Measurements from ENCODE around the gene SLC23A2.

The SLC23A2 gene

DNA sequence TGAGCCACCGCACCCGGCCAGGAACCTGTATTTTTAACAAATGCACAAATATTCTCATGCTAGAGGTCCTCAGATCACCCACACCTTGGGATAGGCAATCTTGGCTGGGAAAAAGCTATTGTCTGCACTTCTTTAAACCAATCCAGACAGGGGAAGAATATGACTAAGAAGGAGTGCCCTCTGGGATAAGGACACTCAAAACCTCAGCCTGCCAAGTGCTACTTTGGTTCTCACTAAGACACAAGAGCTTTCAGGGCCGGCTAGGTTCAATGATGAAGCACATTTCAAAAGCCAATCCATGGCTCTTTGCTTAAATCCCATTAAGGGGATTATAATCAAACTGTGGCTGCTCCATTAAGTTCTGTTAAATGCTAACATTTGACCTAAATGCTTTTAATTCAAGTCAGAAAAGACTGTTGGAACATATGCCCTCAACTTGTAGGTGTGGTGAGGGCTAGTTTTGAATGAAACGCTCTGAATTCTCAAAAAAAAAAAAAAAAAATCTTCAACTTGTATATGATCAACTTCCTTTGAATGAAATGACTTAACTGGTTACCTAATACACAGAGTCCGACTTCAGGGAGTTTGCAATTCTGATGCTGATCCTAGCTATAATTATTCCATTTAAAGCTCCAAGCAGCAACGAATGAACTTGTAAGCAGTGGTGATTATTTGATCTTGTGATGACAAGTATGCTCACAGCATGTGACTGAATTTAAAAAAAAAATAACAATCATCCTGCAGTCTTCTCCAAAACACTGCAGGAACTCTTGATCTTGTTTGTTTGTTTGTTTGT lies 56.6 kb downstream of the SLC23A2 start:
- no peak for DNase-seq
- H3K36me3 ChIP-seq (replicated peaks), result no peaks in the 10 kb centered on the region
- TF ChIP-seq, protein P1, sequence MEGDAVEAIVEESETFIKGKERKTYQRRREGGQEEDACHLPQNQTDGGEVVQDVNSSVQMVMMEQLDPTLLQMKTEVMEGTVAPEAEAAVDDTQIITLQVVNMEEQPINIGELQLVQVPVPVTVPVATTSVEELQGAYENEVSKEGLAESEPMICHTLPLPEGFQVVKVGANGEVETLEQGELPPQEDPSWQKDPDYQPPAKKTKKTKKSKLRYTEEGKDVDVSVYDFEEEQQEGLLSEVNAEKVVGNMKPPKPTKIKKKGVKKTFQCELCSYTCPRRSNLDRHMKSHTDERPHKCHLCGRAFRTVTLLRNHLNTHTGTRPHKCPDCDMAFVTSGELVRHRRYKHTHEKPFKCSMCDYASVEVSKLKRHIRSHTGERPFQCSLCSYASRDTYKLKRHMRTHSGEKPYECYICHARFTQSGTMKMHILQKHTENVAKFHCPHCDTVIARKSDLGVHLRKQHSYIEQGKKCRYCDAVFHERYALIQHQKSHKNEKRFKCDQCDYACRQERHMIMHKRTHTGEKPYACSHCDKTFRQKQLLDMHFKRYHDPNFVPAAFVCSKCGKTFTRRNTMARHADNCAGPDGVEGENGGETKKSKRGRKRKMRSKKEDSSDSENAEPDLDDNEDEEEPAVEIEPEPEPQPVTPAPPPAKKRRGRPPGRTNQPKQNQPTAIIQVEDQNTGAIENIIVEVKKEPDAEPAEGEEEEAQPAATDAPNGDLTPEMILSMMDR (IDR thresholded peaks at IDR 0.05; ENCODE audit: low read depth, low read length, missing control alignments), result no peak
- in situ Hi-C loops (cut with HindIII; ENCODE audit: low pct_ligation_motif_present, low sequenced_read_pairs), result no loop called here
- no peaks in the 10 kb centered on the region for H3K27me3 ChIP-seq (replicated peaks)
- no peak overlapping the region for H3K4me3 ChIP-seq (ENCODE audit: low read depth, low read length)
- no peak overlapping the region for H3K27ac ChIP-seq

DNA sequence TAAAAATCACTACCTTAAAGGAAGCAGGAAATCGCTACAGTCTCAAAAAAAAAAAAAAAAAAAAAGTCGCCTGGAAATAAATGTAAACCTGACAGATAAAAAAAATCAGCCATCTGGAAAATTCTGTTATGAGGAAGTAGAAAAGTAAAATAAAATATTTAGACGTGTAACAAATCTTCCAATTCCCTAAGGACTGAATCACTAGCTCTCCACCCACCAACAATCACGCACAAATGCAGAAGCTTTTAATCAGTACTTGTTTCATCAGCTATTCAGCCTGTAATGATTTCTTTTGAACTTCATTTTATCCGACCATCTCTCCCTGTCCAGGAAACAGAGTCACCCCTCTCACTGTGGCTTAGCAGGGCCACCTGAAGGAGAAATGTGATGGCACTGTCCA lies 59.0 kb downstream of the SLC23A2 start:
- TF ChIP-seq, protein P1 (IDR thresholded peaks at IDR 0.05; ENCODE audit: low read depth, low read length, missing control alignments), result no peak
- in situ Hi-C loops (cut with HindIII; ENCODE audit: low pct_ligation_motif_present, low sequenced_read_pairs), result no loop called here
- Histone ChIP-seq H3K4me3 (ENCODE audit: low read depth, low read length) (no peak overlapping the region), H3K27me3 (replicated peaks) (no peaks in the 10 kb centered on the region), H3K36me3 (replicated peaks) (no peaks in the 10 kb centered on the region), H3K27ac (no peak overlapping the region)
- DNase-seq, result no peak

DNA sequence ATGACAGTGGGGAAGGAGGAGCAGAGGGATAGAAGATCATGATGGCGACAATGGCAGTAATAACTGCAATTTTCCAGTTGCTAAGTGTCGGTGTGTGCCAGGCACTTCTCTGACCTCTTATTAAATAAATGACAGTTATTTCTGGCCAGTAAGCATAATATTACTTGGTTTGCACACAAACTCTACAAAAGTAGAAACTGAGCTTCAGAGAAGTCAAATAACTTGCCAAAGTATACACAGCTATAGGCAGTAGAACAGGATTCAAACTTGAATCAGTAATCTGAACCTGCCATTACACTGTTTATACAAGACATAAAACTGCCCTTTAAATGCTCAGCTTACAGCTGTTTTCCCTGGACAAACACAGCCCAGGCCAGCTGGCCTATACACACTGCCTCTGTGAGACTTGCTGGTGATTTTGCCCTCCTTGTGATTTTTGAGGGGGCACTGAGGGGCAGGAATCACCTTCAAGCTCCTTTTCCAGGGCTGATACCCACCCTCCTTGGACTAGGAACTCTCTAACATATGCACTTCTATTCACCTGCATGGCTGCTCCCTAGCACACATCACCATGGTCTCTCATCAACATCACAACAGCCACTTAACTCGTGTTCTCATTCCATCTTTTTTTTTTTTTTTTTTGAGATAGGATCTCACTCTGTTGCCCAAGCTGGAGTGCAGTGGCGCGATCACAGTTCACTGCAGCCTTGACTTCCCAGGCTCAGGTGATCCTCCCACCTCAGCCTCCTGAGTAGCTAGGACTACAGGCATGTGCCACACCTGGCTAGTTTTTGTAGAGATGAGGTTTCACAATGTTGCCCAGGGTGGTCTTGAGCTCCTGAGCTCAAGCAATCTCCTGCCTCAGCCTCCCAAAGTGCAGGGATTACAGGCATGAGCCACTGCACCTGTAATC lies 63.6 kb downstream of the SLC23A2 start:
- TF ChIP-seq, protein P1 (IDR thresholded peaks at IDR 0.05; ENCODE audit: low read depth, low read length, missing control alignments), result no peak
- in situ Hi-C loops (cut with HindIII; ENCODE audit: low pct_ligation_motif_present, low sequenced_read_pairs), result no loop called here
- H3K36me3 ChIP-seq (replicated peaks), result no peaks in the 10 kb centered on the region
- DNase-seq, result no peak
- no peak overlapping the region for H3K4me3 ChIP-seq (ENCODE audit: low read depth, low read length)
- H3K27me3 ChIP-seq (replicated peaks), result no peaks in the 10 kb centered on the region
- H3K27ac ChIP-seq, result no peak overlapping the region

DNA sequence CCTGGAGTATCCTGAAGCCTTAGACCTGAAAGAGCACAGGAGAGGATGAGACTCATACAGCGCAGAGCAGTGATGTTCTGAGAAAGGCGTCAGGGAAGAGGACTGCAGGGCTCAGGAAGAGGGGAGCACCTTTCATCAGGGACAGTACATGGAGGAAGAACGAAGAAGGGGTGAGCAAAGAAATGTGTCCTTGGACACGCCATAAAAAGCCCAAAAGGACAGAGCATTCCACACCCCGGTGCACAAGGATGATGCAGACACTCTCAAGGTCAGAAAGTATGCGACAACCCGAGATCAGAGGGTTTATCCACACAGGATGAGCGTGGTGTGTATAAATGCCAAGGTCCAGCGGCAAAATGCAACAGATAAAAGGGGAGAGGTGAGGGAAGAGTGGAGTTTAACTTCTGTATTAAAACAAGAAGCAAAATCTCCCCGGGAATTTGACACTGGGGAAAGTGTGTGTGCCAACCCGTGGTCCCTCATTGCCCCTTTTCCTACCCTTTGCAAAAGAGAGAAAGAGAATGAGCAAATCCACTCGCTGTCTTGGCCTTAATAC lies 64.4 kb downstream of the SLC23A2 start:
- H3K27ac ChIP-seq, result no peak overlapping the region
- TF ChIP-seq, protein P1 (IDR thresholded peaks at IDR 0.05; ENCODE audit: low read depth, low read length, missing control alignments), result no peak
- in situ Hi-C loops (cut with HindIII; ENCODE audit: low pct_ligation_motif_present, low sequenced_read_pairs), result no loop called here
- H3K36me3 ChIP-seq (replicated peaks), result no peaks in the 10 kb centered on the region
- H3K4me3 ChIP-seq (ENCODE audit: low read depth, low read length), result no peak overlapping the region
- H3K27me3 ChIP-seq (replicated peaks), result no peaks in the 10 kb centered on the region
- DNase-seq, result no peak

DNA sequence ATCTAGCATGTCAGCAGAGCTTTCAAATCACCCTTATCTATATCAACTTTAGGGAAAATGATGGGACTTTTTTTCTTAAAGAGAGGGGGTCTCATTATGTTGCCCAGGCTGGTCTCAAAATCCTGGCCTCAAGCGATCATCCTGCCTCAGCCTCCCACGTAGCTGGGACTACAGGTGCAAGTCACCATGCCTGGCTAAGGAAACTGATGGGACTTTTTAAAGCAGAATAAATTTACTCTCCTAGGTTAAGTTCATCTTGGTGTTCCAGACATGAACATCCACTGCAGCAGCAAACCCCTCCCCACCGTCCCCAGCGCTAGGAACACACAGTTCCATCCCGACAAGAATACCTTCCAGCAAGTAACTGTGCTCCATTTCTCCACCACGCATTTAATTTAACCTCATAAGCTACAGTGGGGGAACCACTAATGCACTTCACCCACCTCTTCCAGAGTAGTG lies 64.9 kb downstream of the SLC23A2 start:
- no peak overlapping the region for H3K4me3 ChIP-seq (ENCODE audit: low read depth, low read length)
- in situ Hi-C loops (cut with HindIII; ENCODE audit: low pct_ligation_motif_present, low sequenced_read_pairs), result no loop called here
- no peak for DNase-seq
- H3K36me3 ChIP-seq (replicated peaks), result no peaks in the 10 kb centered on the region
- H3K27ac ChIP-seq, result no peak overlapping the region
- TF ChIP-seq, protein P1 (IDR thresholded peaks at IDR 0.05; ENCODE audit: low read depth, low read length, missing control alignments), result no peak
- H3K27me3 ChIP-seq (replicated peaks), result no peaks in the 10 kb centered on the region
